Measurements from ENCODE around the gene IQCH.

Gene IQCH

DNA sequence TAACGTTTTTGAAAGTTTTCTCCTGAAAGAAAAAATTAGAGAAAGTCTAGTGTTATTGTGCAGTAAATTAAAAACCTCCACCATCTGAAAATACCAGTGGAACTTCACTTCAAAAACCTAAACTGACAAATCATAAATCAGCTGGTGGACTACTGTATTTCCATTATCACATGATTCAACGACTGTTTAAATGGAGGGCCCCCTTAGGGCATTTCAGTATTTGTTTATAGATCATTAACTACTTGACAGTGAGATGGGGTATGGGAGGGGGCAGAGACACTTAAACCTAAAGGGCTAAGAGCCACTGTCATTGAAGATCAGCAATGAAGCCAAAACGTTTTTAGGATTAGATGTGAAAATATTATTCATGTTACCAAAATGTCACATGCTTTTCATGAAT, 257.6 kb downstream of the IQCH start:
- no peaks in the 10 kb centered on the region for H3K9me3 ChIP-seq
- TF ChIP-seq, protein P1, sequence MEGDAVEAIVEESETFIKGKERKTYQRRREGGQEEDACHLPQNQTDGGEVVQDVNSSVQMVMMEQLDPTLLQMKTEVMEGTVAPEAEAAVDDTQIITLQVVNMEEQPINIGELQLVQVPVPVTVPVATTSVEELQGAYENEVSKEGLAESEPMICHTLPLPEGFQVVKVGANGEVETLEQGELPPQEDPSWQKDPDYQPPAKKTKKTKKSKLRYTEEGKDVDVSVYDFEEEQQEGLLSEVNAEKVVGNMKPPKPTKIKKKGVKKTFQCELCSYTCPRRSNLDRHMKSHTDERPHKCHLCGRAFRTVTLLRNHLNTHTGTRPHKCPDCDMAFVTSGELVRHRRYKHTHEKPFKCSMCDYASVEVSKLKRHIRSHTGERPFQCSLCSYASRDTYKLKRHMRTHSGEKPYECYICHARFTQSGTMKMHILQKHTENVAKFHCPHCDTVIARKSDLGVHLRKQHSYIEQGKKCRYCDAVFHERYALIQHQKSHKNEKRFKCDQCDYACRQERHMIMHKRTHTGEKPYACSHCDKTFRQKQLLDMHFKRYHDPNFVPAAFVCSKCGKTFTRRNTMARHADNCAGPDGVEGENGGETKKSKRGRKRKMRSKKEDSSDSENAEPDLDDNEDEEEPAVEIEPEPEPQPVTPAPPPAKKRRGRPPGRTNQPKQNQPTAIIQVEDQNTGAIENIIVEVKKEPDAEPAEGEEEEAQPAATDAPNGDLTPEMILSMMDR (IDR thresholded peaks at IDR 0.05), result no peak
- no peaks in the 10 kb centered on the region for H3K36me3 ChIP-seq
- H3K27me3 ChIP-seq, result no peaks in the 10 kb centered on the region
- no peaks in the 10 kb centered on the region for H3K4me1 ChIP-seq (ENCODE audit: control insufficient read depth in 1 of 2, insufficient read depth in 1 of 2, low read depth in 1 of 2, low read length in 1 of 2)
- H3K4me3 ChIP-seq (ENCODE audit: low read depth in 1 of 2, low read length in 1 of 2), result no peak overlapping the region
- no peak overlapping the region for H3K27ac ChIP-seq

DNA sequence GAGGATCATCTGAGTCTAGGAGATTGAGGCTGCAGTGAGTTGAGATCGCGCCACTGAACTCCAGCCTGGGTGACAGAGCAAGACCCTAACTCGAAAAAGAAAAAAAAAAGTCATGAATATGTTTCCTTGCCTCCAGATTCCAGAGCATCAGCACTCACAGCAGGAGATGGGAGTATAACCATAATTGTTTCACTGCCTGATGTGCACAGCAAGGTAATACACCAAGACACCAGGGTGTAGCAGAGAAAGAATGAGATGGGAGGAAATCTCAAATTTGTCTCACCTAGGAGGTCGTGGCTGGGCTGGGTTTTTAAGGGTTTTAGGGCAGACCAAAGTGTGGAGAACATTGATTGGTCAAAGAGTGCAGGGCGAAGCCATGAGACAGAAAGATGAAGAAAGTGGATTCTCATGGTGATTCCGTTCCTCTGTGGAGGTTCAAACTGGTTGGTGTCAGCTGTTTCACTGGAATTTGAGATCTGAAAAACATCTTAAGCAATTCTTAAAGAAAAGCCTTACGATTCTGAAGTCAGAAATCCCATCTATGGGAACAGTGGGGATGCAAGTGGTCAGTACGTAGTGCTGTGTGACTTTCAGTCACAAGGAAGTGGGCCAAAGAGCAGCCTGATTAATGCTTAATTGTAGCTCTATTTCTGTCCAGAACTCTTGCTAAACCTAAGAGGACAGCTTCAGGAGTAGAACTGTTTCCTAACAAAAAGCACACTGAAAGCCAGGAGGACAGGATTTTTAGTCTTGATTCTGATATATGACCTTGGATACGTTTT, 258.5 kb downstream of the IQCH start:
- TF ChIP-seq, protein P1 (IDR thresholded peaks at IDR 0.05), result no peak
- no peaks in the 10 kb centered on the region for H3K36me3 ChIP-seq
- no peaks in the 10 kb centered on the region for H3K9me3 ChIP-seq

DNA sequence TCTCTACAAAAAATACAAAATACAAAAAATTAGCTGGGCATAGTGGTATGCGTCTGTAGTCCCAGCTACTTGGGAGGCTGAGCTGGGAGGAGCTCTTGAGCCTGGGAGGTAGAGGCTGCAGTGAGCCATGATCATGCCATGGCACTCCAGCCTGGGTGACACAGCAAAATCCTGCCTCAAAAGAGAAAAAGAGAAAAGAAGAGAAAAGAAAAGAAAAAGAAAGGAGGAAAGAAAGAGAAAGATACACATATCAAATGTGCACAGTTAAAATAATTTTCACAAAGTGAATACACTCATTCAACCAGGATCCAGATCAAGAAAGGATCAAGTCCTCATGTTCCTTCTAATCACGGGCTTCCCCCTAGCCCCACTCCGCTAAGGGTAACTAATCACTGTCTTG, 260.5 kb downstream of the IQCH start:
- H3K27me3 ChIP-seq, result no peaks in the 10 kb centered on the region
- H3K4me3 ChIP-seq (ENCODE audit: low read depth in 1 of 2, low read length in 1 of 2), result no peak overlapping the region
- H3K36me3 ChIP-seq, result no peaks in the 10 kb centered on the region
- no peaks in the 10 kb centered on the region for H3K4me1 ChIP-seq (ENCODE audit: control insufficient read depth in 1 of 2, insufficient read depth in 1 of 2, low read depth in 1 of 2, low read length in 1 of 2)
- TF ChIP-seq, protein P1 (IDR thresholded peaks at IDR 0.05), result no peak
- H3K9me3 ChIP-seq, result no peaks in the 10 kb centered on the region
- no peak overlapping the region for H3K27ac ChIP-seq

More for the DNA sequence above, 258.5 kb downstream of the IQCH start:
- Histone ChIP-seq H3K4me1 (ENCODE audit: control insufficient read depth in 1 of 2, insufficient read depth in 1 of 2, low read depth in 1 of 2, low read length in 1 of 2) (no peaks in the 10 kb centered on the region), H3K4me3 (ENCODE audit: low read depth in 1 of 2, low read length in 1 of 2) (no peak overlapping the region), H3K27me3 (no peaks in the 10 kb centered on the region), H3K27ac (no peak overlapping the region)

DNA sequence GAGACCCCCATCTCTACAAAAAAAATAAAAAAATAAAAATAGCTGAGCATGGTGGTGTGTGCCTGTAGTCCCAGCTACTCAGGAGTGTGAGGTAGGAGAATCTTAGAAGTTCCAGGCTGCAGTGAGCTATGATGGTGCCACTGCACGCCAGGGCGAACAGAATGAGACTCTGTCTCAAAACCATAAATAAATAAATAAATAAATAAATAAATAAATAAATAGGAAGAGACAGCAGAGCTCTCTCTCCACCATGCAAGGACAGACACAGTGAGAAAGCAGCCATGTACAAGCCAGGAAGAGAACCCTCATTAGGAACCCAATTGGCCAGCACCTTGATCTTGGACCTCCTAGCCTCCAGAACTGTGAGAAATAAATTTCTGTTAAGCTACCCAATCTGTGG, 261.0 kb downstream of the IQCH start:
- no peaks in the 10 kb centered on the region for H3K27me3 ChIP-seq

DNA sequence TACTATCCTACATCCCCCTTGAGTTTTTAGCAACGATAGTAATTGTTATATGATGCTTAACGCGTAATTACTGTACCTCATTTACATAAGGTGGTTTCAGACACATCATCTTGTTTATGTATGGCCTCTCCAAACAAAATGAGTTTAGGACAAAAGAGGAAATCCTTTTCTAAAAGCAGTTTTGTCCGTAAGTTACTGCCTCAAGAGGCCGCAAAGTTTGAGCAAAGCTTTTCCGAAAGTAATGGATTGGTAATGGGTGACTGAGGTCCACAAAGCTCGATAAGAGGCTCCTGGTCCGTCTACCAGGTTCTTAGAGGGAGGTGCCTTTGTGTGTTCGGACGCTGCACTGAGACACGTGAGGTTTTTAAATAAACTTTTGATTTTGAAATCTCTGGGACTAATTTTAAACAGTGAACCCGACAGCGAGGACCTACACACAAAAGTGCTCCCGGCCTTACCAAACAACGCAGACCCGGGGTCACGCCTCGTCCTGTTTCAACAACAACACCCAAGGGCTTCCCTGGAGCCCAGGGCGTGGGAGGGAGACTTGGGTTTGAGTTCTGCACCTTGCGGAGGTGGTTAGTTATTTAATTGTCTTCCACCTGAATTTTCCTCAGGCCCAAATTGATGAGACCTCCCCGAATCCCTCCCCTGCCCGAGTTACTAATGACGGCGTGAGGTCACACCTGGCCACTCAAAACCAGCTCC, 265.9 kb downstream of the IQCH start:
- TF ChIP-seq, protein P1 (IDR thresholded peaks at IDR 0.05), result no peak

More for the DNA sequence above, 261.0 kb downstream of the IQCH start:
- H3K27ac ChIP-seq, result no peak overlapping the region
- H3K4me1 ChIP-seq (ENCODE audit: control insufficient read depth in 1 of 2, insufficient read depth in 1 of 2, low read depth in 1 of 2, low read length in 1 of 2), result peaks cover 3 to 4% of the 10 kb centered on the region in 2 experiments
- TF ChIP-seq, protein P1 (IDR thresholded peaks at IDR 0.05), result no peak
- H3K4me3 ChIP-seq (ENCODE audit: low read depth in 1 of 2, low read length in 1 of 2), result no peak overlapping the region
- H3K36me3 ChIP-seq, result no peaks in the 10 kb centered on the region
- H3K9me3 ChIP-seq, result no peaks in the 10 kb centered on the region

More for the DNA sequence above, 265.9 kb downstream of the IQCH start:
- H3K27ac ChIP-seq, result peak overlapping the region; percentile 77
- peak overlapping the region; percentile 69 to 80 for H3K4me3 ChIP-seq (ENCODE audit: low read depth in 1 of 2, low read length in 1 of 2)
- H3K36me3 ChIP-seq, result no peaks in the 10 kb centered on the region
- no peaks in the 10 kb centered on the region for H3K27me3 ChIP-seq
- no peaks in the 10 kb centered on the region for H3K9me3 ChIP-seq
- peaks cover 18% of the 10 kb centered on the region in 2 experiments for H3K4me1 ChIP-seq (ENCODE audit: control insufficient read depth in 1 of 2, insufficient read depth in 1 of 2, low read depth in 1 of 2, low read length in 1 of 2)

All from neutrophil (primary cell).